ENCODE measurements around the gene KLK6.

GRCh38 chr19:51000426-51000825 is 31.0 kb upstream of the KLK6 start:
- TF ChIP-seq, protein P1, sequence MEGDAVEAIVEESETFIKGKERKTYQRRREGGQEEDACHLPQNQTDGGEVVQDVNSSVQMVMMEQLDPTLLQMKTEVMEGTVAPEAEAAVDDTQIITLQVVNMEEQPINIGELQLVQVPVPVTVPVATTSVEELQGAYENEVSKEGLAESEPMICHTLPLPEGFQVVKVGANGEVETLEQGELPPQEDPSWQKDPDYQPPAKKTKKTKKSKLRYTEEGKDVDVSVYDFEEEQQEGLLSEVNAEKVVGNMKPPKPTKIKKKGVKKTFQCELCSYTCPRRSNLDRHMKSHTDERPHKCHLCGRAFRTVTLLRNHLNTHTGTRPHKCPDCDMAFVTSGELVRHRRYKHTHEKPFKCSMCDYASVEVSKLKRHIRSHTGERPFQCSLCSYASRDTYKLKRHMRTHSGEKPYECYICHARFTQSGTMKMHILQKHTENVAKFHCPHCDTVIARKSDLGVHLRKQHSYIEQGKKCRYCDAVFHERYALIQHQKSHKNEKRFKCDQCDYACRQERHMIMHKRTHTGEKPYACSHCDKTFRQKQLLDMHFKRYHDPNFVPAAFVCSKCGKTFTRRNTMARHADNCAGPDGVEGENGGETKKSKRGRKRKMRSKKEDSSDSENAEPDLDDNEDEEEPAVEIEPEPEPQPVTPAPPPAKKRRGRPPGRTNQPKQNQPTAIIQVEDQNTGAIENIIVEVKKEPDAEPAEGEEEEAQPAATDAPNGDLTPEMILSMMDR (IDR thresholded peaks at IDR 0.05; ENCODE audit: insufficient read depth, low read depth, low read length), result no peak
- TF ChIP-seq EZH2 (IDR thresholded peaks at IDR 0.05; ENCODE audit: insufficient read depth, low read length), result no peak

All from astrocyte (in vitro differentiated cells and primary cell).